Measurements from ENCODE around the gene LMAN1L. TPM values are rescaled to one million over a fixed set of nuclear protein-coding genes. Genes with fewer than 3 reads are reported as not detected.

The LMAN1L gene
- total and polyA plus RNA-seq, 7 donors, result 0.64 to 1.8 TPM; not detected in 5

DNA sequence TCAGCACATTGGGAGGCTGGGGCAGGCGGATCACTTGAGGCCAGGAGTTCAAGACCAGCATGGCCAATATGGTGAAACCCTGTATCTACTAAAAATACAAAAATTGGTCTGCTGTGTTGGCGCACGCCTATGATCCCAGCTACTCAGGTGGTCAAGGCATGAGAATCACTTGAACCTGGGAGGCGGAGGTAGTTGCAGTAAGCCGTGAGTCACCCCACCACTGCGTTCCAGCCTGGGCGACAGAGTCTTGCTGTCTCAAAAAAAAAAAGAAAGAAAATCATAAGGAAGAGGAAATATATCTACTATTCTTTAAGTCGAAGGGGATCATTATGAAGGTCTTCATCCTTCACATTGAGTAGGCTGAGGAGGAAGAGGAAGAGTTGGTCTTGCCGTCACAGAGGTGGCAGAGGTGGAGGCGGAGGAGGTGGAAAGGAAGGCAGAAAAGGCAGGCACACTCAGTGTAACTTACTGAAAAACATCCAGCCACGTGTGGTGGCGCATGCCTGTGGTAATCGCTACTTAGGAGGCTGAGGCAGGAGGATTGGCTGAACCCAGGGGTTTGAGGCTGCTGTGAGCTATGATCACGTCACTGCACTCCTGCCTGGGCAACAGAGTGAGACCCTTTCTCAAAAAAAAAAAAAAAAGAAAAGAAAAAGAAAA is 16.5 kb upstream of the LMAN1L start:
- H3K9me3 ChIP-seq, result no peaks in the 10 kb centered on the region
- WGBS, 2 donors, result 79 to 88% methylated on average over 14 of the region's 14 CpGs
- H3K27ac ChIP-seq, result no peak overlapping the region
- no peaks in the 10 kb centered on the region for H3K27me3 ChIP-seq
- H3K4me3 ChIP-seq, result no peak overlapping the region
- intact Hi-C loops (cut with DNase I), result no loop called here
- H3K36me3 ChIP-seq, result peaks cover 0 to 18% (median 0%) of the 10 kb centered on the region in 4 donors
- TF ChIP-seq POLR2A (IDR thresholded peaks at IDR 0.05) (no peak), POLR2AphosphoS5 (IDR thresholded peaks at IDR 0.05) (no peak), EP300 (IDR thresholded peaks at IDR 0.05) (no peak)
- TF ChIP-seq, protein P1, sequence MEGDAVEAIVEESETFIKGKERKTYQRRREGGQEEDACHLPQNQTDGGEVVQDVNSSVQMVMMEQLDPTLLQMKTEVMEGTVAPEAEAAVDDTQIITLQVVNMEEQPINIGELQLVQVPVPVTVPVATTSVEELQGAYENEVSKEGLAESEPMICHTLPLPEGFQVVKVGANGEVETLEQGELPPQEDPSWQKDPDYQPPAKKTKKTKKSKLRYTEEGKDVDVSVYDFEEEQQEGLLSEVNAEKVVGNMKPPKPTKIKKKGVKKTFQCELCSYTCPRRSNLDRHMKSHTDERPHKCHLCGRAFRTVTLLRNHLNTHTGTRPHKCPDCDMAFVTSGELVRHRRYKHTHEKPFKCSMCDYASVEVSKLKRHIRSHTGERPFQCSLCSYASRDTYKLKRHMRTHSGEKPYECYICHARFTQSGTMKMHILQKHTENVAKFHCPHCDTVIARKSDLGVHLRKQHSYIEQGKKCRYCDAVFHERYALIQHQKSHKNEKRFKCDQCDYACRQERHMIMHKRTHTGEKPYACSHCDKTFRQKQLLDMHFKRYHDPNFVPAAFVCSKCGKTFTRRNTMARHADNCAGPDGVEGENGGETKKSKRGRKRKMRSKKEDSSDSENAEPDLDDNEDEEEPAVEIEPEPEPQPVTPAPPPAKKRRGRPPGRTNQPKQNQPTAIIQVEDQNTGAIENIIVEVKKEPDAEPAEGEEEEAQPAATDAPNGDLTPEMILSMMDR (IDR thresholded peaks at IDR 0.05), result no peak
- peaks cover 0 to 20% (median 18%) of the 10 kb centered on the region in 4 donors for H3K4me1 ChIP-seq
- DNase-seq, result no peak

DNA sequence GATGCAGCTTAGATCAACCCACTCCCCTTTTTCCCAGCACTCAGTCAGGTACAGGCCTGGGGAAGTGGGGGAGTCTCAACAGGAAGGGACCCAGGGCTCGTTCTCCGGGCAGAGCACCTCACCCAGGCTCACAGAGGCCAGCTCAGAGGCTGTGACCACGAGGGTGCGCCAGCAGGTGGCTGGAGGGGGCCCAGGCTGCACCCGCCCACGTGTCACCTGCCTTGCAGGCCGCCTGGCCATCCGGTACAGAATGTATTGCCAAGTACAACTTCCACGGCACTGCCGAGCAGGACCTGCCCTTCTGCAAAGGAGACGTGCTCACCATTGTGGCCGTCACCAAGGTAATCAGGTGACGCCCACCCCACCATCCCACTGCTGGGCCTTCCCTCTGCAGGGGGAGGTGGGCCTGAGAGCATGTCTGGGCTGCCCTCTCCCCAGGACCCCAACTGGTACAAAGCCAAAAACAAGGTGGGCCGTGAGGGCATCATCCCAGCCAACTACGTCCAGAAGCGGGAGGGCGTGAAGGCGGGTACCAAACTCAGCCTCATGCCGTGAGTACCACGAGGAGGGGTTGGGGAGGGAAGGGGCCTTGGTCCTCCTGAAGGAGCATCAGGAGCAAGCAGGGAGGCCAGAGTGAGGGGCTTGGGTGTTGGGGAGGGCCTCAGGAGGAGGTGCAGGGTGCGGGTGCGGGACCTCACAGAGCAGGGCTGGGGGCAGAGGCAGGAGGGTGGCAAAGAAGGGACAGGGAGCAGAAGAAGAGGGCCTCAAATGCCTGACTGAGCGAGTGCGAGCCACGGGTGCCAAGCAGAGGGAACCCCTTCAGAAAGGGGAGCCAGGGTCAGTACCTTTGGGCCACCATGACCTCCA is 14.0 kb upstream of the LMAN1L start:
- Histone ChIP-seq H3K27me3 (no peaks in the 10 kb centered on the region), H3K9me3 (no peaks in the 10 kb centered on the region), H3K4me3 (no peak overlapping the region), H3K27ac (no peak overlapping the region), H3K36me3 (peaks cover 0 to 43% (median 9%) of the 10 kb centered on the region in 4 donors), H3K4me1 (peaks cover 0 to 9% (median 5%) of the 10 kb centered on the region in 4 donors)
- intact Hi-C loops (cut with DNase I), result no loop called here
- TF ChIP-seq POLR2AphosphoS5 (IDR thresholded peaks at IDR 0.05), result no peak
- WGBS, 2 donors, result 53 to 64% methylated on average over 25 of the region's 25 CpGs
- DNase-seq, result peak; percentile 59

DNA sequence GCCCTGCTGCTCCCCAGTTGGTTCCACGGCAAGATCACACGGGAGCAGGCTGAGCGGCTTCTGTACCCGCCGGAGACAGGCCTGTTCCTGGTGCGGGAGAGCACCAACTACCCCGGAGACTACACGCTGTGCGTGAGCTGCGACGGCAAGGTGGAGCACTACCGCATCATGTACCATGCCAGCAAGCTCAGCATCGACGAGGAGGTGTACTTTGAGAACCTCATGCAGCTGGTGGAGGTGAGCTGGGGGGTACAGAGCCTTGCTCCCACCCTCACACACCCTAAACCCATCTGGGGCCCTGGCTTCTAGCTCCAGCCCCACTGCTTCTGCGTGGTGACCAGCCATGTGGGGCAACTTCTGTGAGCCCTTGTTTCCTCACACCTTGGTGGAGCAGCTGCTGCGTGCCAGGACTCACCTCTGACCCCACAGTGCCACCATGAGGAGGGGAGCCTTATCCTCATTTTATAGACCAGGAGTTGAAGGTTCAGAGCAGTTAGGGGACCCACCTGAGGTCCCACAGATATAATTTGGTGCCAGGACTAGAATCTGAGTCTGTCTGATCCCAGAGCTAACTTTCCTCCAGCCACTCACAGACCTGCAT is 13.3 kb upstream of the LMAN1L start:
- intact Hi-C loops (cut with DNase I), result no loop called here
- Histone ChIP-seq H3K27me3 (no peaks in the 10 kb centered on the region), H3K36me3 (peaks cover 0 to 48% (median 9%) of the 10 kb centered on the region in 4 donors), H3K9me3 (no peaks in the 10 kb centered on the region), H3K4me3 (no peak overlapping the region), H3K4me1 (peaks cover 0 to 9% (median 5%) of the 10 kb centered on the region in 4 donors), H3K27ac (no peak overlapping the region)
- TF ChIP-seq EP300 (IDR thresholded peaks at IDR 0.05) (no peak), POLR2AphosphoS5 (IDR thresholded peaks at IDR 0.05) (no peak), POLR2A (IDR thresholded peaks at IDR 0.05) (no peak)
- TF ChIP-seq, protein P1 (IDR thresholded peaks at IDR 0.05), result no peak
- DNase-seq, result peak; percentile 52
- 81 to 83% methylated on average over 16 of the region's 16 CpGs for WGBS, 2 donors

DNA sequence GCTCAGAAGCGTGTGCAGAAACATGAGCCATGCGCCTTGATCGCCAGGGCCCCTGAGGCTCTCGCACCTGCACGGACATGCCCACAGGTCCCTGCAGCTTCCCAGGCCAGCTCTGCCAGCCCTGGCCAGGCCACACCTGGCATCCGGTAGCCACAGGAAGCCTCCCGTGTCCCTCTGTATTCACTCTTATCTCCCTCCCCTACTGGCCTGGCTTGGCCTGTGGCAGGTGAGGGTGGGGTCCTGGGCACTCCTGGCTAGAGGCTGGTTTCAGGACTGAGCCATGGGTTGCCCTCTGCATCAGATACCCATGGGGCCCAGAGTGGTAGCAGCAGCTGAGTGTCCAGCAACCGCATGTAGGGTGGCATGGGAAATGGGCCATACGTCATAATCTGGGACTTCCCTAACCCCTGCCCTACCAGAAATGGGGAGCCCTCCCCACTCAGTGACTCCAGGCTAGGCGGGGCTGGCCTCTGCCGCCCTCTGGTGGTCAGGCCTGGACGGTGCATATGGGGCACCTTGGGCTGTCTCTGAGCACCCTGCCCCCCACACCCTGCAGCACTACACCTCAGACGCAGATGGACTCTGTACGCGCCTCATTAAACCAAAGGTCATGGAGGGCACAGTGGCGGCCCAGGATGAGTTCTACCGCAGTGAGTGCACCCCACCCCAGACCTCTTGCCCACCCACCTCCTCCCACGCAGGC is 12.6 kb upstream of the LMAN1L start:
- H3K27ac ChIP-seq, result no peak overlapping the region
- TF ChIP-seq EP300 (IDR thresholded peaks at IDR 0.05) (no peak), POLR2A (IDR thresholded peaks at IDR 0.05) (no peak), POLR2AphosphoS5 (IDR thresholded peaks at IDR 0.05) (no peak)
- TF ChIP-seq, protein P1 (IDR thresholded peaks at IDR 0.05), result peak; percentile 87 to 99 (median 93)
- no peaks in the 10 kb centered on the region for H3K27me3 ChIP-seq
- WGBS, 2 donors, result 20 to 38% methylated on average over 18 of the region's 18 CpGs
- no peaks in the 10 kb centered on the region for H3K9me3 ChIP-seq
- H3K36me3 ChIP-seq, result peaks cover 0 to 48% (median 9%) of the 10 kb centered on the region in 4 donors
- H3K4me3 ChIP-seq, result no peak overlapping the region
- DNase-seq, result peak; percentile 80
- H3K4me1 ChIP-seq, result peaks cover 0 to 9% (median 5%) of the 10 kb centered on the region in 4 donors
- intact Hi-C loops (cut with DNase I), result loop anchor here (1.0 kb wide), 2 partner anchors 18 to 29 kb away; partner anchors contain the start of gene CSK
